SHP77 (cell line): ENCODE results near the gene ANKRD62.
"Not testable (repeated sequence)": the region's sequence is repeated elsewhere in the genome, so short reads cannot be mapped to it uniquely, and the experiment has no call there.

ENCODE experiments used
- DNase-seq, 2 experiments: peaks; one replicate each; lab custom pipeline; 2025; lab: John Stamatoyannopoulos, UW

Gene ANKRD62

DNA sequence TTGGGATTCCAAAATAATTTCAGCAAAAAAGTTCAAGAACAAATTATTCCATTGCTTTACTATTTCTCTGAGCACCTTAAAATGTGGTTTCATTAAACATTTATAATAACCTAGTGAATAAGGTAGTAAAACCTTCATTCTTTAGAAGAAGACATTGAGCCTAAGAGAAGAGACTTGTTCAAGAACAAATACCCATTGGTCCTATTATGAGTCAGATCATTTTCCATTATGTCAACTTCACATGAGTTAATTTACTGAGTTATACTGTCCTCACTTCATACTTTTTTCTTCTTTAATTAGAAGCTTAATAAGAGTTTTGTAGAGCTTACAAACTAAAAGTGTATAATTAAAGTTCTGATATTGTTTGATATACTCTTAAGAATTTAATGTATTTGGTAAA lies 5.5 kb downstream of the ANKRD62 start:
- DNase-seq: no peak

DNA sequence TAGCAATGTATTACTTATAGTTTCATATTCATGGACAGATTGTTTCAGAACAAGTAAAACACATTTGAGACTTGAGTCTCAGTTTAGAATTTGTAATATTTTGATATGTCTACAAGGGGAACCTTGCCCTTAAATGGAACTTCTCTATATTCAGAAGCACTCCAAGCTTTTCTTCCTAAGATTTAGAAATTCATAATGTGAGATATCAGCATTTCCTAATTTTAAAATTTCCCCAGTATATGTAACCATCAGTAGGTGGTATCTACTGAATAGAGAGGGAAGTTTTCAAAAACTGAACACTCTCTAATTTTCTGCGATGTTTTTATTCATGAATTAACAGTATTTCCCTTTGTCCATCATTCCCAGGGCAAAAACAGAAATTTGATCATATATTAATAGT lies 7.6 kb downstream of the ANKRD62 start:
- no peak for DNase-seq

DNA sequence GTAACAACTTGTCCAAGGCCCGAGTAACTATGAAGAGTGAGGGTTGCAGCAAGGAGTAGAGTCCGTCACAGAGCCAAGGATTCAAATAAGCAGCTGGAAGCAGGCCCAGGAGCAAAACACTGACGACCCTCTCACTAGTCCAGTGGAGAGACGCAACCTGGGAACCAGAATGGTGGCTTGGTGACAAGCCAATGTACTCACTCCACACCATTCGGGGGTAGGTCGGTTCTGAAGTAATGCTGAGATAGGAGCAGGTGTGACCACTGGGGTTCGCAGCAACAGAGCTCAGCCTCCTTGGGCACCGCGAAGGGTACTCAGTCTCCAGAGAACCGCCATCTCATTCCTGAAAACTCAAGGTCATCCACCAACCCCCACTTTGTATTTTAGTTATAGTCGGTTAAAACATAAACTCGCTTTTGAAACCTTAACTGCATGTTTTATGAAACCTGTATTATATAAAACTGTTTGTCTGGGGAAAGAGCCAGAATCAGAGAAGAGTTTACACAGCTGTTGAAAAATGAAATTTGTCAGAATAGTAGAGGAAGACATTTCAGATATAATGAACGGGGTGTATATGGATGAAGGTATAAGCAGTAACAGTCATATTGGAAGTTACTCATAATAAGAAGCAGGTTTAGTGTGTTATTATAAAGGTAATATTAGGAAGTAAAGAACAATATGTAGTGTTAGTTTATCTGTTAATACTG lies 8.6 kb downstream of the ANKRD62 start:
- no peak for DNase-seq

DNA sequence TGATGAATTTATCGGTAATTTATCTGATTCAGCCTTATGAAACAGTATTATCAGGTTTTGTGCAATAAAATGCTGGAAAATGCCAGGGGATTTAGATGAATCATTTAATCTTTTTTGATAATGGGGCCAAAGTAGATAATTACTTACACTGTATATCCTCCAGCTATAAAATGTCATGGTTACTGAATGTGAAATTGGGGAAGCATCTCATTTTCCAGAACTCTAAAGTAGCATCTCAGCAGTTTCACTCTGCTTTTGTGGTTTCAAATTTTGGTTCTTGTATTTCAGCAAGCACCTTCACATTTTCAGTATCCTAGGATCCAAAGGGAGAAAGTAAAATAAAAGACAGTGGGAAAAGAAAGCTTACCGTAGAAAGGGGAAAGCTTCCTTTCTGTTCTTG lies 12.8 kb downstream of the ANKRD62 start:
- no peak for DNase-seq

DNA sequence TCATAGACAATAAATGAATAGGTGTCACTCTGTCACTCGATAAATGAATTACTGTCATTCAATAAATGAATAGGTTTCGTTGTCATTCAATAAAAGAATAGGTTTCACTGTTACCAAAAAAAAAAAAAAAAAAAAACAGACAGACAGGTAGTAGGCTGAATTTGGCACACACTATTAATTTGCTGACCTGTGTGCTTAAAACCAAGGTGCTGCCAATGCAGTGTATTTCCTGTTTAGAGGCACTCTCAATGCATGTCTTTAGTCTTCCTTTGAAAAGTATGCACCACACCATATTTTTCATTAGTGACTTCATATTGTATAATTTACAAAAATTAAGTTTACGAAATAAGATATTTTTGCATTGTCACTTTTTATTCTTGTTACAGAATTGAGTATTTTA lies 16.2 kb downstream of the ANKRD62 start:
- DNase-seq: no peak

DNA sequence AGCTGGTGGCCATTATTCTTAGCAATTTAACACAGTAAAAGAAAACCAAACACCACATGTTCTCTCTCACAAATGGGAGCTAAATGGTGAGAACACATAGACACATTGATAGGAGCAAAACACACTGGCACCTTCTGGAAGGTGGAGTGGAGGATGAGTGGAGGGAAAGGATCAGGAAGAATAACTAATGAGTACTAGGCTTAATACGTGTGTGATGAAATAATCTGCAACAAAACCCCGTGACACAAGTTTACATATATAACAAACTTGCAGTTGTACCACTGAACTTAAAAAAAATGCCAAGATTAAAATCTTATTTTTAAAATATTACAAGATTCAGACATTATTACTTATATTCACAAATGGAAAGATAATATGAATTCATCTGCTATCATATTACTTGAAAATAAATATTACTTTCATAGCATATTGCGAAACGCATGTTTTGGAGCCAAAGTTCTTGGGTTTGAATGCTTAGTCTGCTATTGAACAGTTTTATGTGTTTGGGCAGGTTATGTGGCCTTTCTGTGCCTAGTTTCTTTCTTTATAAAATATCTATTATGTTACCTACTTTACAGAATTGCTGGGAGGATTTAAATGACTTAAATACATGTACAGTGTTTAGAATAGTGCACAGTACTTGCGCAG lies 20.5 kb downstream of the ANKRD62 start:
- DNase-seq: no peak

DNA sequence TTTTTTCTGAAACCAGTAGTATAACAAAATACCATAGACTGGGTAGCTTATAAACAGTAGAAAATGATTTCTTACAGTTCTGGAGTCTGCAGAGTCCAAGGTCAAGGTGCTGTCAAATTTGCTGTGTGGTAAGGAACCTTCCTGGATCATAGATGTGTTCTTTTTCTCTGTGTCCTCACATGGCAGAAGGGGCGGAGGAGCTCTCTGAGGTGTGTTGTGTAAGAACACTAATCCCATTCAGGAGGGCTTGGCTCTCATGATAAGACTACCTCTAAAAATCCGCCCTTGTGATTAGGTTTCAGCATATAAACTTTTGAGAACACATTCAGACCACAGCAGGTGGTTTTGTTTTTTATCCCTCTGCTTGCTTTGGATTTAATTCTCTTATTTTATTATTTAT lies 25.7 kb downstream of the ANKRD62 start:
- no peak for DNase-seq

DNA sequence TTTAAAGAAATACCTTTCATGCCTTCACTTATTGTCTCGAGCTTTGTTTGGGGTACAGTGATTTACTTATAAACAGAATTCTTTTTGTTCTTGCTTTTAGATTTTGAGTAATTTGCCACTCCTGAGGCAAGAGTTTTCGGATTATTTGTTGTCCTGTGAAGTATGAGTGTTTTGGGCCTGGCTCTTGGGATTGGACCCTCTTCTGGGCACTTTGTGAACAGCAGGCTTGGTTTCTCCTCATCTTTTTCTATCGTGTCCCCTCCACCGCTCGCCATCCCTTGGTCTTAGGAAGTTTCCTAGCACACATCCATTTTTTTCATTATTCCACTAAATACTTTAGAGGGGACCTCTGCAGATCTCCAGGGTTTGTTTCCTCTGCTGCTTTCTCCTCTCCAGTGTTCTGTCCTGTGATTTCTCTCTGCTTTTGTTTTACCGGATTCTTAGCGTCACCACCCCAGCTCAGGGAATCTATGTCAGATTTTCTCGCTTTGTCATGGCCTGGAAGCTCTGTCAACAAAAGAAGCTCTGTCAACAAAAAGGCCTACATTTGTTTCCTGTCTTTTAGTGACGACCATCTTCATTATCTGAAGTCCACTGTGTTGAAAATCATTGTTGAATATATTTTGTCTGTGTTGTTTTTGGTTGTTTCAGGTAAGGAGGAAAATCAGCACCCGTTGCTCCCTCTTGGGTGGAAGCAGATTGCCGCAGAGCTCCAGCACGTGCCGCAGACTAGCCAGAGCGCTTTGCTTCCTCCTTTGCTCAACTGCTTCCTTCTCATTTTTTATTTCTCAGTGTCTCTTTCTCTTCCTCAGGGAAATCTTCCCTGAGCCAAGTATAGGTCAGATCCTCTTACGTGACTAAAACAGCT lies 27.8 kb downstream of the ANKRD62 start:
- peak; percentile 12 to 16 for DNase-seq

DNA sequence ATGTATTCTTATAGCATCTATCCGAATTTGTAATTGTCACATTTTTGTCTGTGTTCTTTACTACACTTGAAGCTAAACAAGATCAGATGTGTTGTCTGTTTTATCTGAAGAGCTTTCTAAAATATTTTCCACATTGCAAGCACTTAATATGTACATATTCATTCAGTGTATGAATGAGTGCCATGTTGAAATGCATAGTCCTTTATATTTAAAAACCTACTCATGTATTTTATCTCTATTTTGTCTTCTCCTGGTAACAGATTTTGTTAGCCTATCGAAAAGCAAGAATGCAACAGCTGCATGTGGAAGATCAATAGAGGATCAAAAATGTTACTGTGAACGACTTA lies 28.4 kb downstream of the ANKRD62 start:
- not testable (repeated sequence) for DNase-seq

DNA sequence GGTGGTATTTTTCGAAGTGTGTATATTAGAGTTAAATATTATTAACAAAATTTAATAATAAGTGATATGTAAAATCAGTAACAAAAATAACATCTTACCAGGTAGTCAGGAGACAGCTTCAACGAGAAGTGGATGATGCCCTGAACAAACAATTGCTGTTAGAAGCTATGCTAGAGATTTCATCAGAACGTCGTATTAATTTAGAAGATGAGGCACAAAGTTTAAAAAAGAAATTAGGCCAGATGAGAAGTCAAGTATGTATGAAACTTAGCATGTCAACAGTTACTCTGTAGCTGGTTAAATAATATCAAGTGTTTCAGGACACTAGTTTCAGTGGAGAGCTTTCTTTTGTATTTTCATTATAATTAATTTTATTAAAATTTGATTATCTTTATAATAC lies 34.0 kb downstream of the ANKRD62 start:
- not testable (repeated sequence) for DNase-seq

DNA sequence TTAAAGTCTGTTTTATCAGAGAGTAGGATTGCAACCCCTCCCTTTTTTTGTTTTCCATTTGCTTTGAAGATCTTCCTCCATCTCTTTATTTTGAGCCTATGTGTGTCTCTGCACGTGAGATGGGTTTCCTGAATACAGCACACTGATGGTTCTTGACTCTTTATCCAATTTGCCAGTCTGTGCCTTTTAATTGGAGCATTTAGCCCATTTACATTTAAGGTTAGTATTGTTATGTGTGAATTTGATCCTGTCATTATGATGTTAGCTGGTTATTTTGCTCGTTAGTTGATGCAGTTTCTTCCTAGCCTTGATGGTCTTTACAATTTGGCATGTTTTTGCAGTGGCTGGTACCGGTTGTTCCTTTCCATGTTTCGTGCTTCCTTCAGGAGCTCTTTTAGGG lies 45.2 kb downstream of the ANKRD62 start:
- not testable (repeated sequence) for DNase-seq

DNA sequence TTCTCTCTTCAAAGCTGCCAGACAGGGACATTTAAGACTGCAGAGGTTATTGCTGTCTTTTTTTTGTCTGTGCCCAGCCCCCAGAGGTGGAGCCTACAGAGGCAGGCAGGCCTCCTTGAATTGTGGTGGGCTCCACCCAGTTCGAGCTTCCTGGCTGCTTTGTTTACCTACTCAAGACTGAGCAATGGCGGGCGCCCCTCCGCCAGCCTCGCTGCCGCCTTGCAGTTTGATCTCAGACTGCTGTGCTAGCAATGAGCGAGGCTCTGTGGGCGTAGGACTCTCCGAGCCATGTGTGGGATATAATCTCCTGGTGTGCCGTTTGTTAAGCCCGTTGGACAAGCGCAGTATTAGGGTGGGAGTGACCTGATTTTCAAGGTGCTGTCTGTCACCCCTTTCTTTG lies 47.2 kb downstream of the ANKRD62 start:
- not testable (repeated sequence) for DNase-seq

DNA sequence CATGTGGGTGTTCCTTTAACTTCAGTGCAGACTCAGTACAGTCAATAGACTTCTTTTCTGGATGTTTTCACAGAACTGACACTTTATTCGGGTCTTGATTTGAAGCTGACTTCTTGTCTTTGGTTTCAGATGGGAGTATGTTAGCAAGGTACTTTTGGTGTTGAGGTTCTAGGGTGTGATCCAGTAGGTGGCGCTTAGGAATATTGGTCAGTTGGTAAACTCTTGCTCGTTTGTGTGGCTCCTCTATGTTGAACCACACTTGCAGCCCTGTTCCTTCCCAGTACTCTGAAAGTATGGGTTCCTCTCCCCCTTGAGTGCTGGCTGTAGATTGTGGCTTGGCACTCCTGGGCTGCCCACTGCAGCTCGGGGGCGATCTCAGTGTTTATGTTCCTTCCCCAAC lies 48.1 kb downstream of the ANKRD62 start:
- DNase-seq: not testable (repeated sequence)

DNA sequence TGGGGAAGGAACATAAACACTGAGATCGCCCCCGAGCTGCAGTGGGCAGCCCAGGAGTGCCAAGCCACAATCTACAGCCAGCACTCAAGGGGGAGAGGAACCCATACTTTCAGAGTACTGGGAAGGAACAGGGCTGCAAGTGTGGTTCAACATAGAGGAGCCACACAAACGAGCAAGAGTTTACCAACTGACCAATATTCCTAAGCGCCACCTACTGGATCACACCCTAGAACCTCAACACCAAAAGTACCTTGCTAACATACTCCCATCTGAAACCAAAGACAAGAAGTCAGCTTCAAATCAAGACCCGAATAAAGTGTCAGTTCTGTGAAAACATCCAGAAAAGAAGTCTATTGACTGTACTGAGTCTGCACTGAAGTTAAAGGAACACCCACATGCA lies 55.8 kb downstream of the ANKRD62 start:
- DNase-seq: not testable (repeated sequence)

DNA sequence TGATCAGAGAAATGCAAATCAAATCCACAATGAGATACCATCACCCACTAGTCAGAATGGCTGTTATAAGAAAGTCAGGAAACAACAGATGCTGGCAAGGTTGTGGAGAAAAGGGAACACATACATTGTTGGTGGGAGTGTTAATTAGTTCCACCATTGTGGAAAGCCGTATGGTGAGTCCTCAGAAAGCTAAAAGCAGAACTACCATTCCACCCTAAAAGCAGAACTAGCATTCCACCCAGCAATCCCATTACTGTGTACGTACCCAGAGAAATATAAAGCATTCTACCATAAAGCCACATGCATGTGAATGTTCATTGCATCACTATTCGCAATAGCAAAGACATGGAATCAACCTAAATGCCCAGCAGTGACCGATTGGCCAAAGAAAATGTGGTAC lies 60.7 kb downstream of the ANKRD62 start:
- no peak for DNase-seq

DNA sequence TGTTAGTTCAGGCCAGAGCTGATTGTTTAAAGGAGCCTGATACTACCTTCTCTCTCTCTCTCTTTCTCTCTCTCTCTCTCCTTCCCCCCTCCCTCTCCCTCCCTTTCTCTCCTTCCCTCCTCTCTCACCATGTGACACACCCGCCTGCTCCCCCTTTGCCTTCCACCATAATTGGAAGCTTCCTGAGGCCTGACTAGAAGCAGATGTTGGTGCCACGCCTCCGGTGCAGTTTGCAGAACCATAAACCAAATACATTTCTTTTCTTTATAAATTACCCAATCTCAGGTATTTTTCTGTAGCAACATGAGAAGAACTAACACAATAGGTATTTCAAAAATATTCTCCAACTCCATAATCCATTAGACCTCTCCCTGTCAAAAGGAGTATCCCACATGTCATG lies 62.4 kb downstream of the ANKRD62 start:
- DNase-seq: no peak

DNA sequence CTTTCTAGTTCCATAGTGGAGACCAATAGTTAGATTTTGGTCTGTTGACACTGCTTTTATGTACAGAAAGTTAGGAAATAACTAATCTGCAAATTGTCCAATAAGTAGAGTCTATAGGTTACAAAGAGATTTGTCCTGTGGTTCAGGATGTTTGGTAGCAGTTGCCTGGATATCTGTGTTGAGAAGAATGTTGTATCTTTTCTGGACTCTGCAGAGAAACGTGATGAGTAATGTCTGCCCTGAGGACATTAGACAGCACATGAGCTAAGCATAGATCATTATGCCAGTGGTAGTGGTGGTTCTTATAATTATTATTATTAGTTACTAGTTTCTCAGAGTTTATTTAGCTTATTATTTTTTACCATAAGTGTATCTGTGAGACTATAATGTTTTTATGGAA lies 65.8 kb downstream of the ANKRD62 start:
- DNase-seq: no peak

DNA sequence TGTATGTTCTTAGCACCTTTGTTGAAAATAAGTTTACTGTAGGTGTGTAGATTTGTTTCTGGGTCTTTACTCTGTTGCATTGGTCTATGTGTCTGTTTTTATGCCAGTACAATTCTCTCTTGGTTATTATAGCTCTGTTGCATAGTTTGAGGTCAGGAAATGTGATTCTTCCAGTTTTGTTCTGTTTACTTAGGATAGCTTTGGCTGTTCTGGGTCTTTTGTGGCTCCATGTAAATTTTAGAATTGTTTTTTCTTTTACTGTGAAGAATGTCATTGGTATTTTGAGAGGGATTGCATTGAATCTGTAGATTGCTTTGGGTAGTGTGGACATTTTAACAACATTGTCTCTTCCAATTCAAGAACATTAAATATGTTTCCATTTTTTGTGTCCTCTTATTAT lies 69.1 kb downstream of the ANKRD62 start:
- no peak for DNase-seq

DNA sequence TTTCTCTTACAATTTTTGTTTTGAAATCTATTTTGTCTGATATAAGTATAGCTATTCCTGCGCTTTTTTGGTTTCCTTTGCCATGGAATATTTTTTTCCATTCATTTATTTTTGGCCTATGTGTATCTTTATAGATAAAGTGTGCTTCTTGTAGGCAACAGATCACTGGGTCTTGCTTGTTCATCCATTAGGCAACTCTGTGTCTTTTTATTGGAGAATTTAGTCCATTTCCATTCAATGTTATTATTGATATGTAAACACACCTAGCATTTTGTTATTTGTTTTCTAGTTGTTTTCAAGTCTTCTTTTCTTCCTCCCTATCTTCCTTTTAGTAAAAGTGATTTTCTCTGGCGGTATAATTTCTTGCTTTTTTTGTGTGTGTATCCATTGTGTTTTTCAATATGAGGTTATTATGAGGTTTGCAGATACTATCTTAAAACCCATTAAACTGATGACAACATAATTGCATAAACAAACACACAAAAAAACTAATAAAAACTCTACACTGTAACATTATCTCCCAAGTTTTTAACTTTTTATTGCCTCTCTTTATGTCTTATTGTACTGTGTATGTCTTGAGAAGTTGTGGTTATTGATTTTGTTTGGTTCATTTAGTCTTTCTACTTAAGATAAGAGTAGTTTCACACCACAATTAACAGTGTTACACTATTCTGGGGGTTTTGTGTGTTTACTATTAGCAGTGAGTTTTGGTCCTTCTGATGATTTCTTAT lies 71.6 kb downstream of the ANKRD62 start:
- no peak for DNase-seq
